H1 (cell line): Measurements from ENCODE around the gene CDKN2A. TPM values are rescaled to one million over a fixed set of nuclear protein-coding genes. Genes with fewer than 3 reads are reported as not detected.
A peak's percentile ranks its signal among the peaks of the same experiment; 100 is the strongest.

Experiments
- CBX5 ChIP-seq: fragments of 300-800, 300-1000 bp; sonication (generic); IDR thresholded peaks from 2 replicates; pipeline ENCODE4 v1.7.1; 2016; ENCODE audit warnings: antibody characterized with exemption, low read length, low read depth
- CREB1 ChIP-seq: IDR thresholded peaks from 2 replicates; pipeline ENCODE4 v1.6.1; 2012; ENCODE audit warnings: inconsistent platforms
- FOSL1 ChIP-seq: IDR thresholded peaks from 2 replicates; pipeline ENCODE4 v1.6.1; 2011; ENCODE audit warnings: mild to moderate bottlenecking, low read depth, low read length, moderate library complexity; ENCODE audit not compliant: insufficient read depth
- GTF2F1 ChIP-seq: IDR thresholded peaks from 2 replicates; pipeline ENCODE4 v1.6.1; 2012; ENCODE audit warnings: low read depth, low read length, improper control_type of control experiment, borderline replicate concordance
- KDM1A ChIP-seq: fragments of 200-600, 300-600 bp; sonication (generic); IDR thresholded peaks from 2 replicates; pipeline ENCODE4 v1.7.1; 2016; ENCODE audit warnings: mild to moderate bottlenecking, low read length, borderline replicate concordance
- RNF2 ChIP-seq: fragments of 200-900, 300-1000 bp; sonication (generic); IDR thresholded peaks from 2 replicates; pipeline ENCODE4 v1.7.1; 2016; ENCODE audit warnings: borderline replicate concordance, low read depth, mild to moderate bottlenecking, antibody characterized with exemption, low read length; ENCODE audit not compliant: poor library complexity, severe bottlenecking; ENCODE audit errors: missing control alignments
- SIX5 ChIP-seq: IDR thresholded peaks from 2 replicates; pipeline ENCODE4 v1.6.1; 2011; ENCODE audit warnings: mild to moderate bottlenecking, low read depth, low read length
- polyA plus RNA-seq, 7 experiments: library from polyadenylated mRNA; depleted of rRNA in 3 of 7; stranded (reverse) in 5 of 7; unstranded in 2 of 7; fragments of >200 nt in 5 of 7; fragments of 200-250 nt in 2 of 7; gene quantifications; 1 replicate in 5 of 7; 2 replicates in 1 of 7; 4 replicates in 1 of 7; pipeline versions ENCODE4 v1.2.1 to v1.2.3, GENCODE V29; 2011 to 2013; ENCODE audit warnings: missing spikeins in 2 of 7, mixed read lengths in 2 of 7
- total RNA-seq: library from RNA; stranded (reverse); fragmentation: NEBNext Ultra II Directional; extraction: Animal tissue kit (Norgen Biotek cat#: 25700); gene quantifications from 2 replicates; pipeline ENCODE4 v1.2.1, GENCODE V29; 2021
- TF ChIP-seq, protein P1 (sequence below): fragments of 300-600 bp; sonication (generic); IDR thresholded peaks from 2 replicates; pipeline ENCODE4 v1.7.1; 2012; ENCODE audit warnings: low read length, moderate library complexity, mild to moderate bottlenecking, inconsistent platforms; ENCODE audit not compliant: insufficient replicate concordance
- TF ChIP-seq, protein P2 (sequence below): IDR thresholded peaks from 2 replicates; pipeline ENCODE4 v1.6.1; 2011; ENCODE audit warnings: low read length, improper control_type of control experiment

The CDKN2A gene
- total and polyA plus RNA-seq, 2 of the 8 experiments (the other 6 are each of a cell fraction or from before 2014, with no cell fraction given) = 0.51 to 0.73 TPM

GRCh38 chr9:21974722-21975409 is 19.3 kb downstream of the CDKN2A start (continued):
- TF ChIP-seq, protein P1, sequence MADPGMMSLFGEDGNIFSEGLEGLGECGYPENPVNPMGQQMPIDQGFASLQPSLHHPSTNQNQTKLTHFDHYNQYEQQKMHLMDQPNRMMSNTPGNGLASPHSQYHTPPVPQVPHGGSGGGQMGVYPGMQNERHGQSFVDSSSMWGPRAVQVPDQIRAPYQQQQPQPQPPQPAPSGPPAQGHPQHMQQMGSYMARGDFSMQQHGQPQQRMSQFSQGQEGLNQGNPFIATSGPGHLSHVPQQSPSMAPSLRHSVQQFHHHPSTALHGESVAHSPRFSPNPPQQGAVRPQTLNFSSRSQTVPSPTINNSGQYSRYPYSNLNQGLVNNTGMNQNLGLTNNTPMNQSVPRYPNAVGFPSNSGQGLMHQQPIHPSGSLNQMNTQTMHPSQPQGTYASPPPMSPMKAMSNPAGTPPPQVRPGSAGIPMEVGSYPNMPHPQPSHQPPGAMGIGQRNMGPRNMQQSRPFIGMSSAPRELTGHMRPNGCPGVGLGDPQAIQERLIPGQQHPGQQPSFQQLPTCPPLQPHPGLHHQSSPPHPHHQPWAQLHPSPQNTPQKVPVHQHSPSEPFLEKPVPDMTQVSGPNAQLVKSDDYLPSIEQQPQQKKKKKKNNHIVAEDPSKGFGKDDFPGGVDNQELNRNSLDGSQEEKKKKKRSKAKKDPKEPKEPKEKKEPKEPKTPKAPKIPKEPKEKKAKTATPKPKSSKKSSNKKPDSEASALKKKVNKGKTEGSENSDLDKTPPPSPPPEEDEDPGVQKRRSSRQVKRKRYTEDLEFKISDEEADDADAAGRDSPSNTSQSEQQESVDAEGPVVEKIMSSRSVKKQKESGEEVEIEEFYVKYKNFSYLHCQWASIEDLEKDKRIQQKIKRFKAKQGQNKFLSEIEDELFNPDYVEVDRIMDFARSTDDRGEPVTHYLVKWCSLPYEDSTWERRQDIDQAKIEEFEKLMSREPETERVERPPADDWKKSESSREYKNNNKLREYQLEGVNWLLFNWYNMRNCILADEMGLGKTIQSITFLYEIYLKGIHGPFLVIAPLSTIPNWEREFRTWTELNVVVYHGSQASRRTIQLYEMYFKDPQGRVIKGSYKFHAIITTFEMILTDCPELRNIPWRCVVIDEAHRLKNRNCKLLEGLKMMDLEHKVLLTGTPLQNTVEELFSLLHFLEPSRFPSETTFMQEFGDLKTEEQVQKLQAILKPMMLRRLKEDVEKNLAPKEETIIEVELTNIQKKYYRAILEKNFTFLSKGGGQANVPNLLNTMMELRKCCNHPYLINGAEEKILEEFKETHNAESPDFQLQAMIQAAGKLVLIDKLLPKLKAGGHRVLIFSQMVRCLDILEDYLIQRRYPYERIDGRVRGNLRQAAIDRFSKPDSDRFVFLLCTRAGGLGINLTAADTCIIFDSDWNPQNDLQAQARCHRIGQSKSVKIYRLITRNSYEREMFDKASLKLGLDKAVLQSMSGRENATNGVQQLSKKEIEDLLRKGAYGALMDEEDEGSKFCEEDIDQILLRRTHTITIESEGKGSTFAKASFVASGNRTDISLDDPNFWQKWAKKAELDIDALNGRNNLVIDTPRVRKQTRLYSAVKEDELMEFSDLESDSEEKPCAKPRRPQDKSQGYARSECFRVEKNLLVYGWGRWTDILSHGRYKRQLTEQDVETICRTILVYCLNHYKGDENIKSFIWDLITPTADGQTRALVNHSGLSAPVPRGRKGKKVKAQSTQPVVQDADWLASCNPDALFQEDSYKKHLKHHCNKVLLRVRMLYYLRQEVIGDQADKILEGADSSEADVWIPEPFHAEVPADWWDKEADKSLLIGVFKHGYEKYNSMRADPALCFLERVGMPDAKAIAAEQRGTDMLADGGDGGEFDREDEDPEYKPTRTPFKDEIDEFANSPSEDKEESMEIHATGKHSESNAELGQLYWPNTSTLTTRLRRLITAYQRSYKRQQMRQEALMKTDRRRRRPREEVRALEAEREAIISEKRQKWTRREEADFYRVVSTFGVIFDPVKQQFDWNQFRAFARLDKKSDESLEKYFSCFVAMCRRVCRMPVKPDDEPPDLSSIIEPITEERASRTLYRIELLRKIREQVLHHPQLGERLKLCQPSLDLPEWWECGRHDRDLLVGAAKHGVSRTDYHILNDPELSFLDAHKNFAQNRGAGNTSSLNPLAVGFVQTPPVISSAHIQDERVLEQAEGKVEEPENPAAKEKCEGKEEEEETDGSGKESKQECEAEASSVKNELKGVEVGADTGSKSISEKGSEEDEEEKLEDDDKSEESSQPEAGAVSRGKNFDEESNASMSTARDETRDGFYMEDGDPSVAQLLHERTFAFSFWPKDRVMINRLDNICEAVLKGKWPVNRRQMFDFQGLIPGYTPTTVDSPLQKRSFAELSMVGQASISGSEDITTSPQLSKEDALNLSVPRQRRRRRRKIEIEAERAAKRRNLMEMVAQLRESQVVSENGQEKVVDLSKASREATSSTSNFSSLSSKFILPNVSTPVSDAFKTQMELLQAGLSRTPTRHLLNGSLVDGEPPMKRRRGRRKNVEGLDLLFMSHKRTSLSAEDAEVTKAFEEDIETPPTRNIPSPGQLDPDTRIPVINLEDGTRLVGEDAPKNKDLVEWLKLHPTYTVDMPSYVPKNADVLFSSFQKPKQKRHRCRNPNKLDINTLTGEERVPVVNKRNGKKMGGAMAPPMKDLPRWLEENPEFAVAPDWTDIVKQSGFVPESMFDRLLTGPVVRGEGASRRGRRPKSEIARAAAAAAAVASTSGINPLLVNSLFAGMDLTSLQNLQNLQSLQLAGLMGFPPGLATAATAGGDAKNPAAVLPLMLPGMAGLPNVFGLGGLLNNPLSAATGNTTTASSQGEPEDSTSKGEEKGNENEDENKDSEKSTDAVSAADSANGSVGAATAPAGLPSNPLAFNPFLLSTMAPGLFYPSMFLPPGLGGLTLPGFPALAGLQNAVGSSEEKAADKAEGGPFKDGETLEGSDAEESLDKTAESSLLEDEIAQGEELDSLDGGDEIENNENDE = no peak
- TF ChIP-seq CBX5 (no peak), KDM1A (0 out of 2 replicates have a peak, but pooled peaks have one; percentile 31), FOSL1 (no peak), CREB1 (peak; percentile 36; the same call in 1 of the 2 replicates), GTF2F1 (no peak), SIX5 (no peak), RNF2 (peak; percentile 48)
- TF ChIP-seq, protein P2, sequence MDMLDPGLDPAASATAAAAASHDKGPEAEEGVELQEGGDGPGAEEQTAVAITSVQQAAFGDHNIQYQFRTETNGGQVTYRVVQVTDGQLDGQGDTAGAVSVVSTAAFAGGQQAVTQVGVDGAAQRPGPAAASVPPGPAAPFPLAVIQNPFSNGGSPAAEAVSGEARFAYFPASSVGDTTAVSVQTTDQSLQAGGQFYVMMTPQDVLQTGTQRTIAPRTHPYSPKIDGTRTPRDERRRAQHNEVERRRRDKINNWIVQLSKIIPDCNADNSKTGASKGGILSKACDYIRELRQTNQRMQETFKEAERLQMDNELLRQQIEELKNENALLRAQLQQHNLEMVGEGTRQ = no peak
